GM23338 (cell line): Measurements from ENCODE around the gene KCNMB4. TPM values are rescaled to one million over a fixed set of nuclear protein-coding genes. Genes with fewer than 3 reads are reported as not detected.

ENCODE experiments used
- CREB1 ChIP-seq: fragments of 250-450 bp; sonication (Bioruptor Pico); IDR thresholded peaks from 2 replicates; pipeline ENCODE4 v1.5.0; 2020; ENCODE audit warnings: low read depth, mild to moderate bottlenecking, moderate library complexity
- JUNB ChIP-seq: IDR thresholded peaks from one replicate; pipeline ENCODE4 v1.6.1; 2016; ENCODE audit warnings: antibody characterized with exemption; ENCODE audit not compliant: unreplicated experiment
- REST ChIP-seq: IDR thresholded peaks from one replicate; pipeline ENCODE4 v1.6.1; 2018; ENCODE audit warnings: antibody characterized with exemption; ENCODE audit not compliant: unreplicated experiment
- ZNF114 ChIP-seq: fragments of 250-450 bp; sonication (Bioruptor Pico); IDR thresholded peaks from 2 replicates; pipeline ENCODE4 v1.5.0; 2020; ENCODE audit warnings: mild to moderate bottlenecking, moderate library complexity
- ZNF462 ChIP-seq: fragments of 250-450 bp; sonication (Bioruptor Pico); IDR thresholded peaks from 2 replicates; pipeline ENCODE4 v1.5.0; 2020; ENCODE audit warnings: mild to moderate bottlenecking, moderate library complexity
- polyA plus RNA-seq: library from polyadenylated mRNA; unstranded; fragments of >200 nt; fragmentation: Nextera tagmentation; extraction: Ambion mirVana; gene quantifications from 2 replicates; pipeline ENCODE4 v1.2.1, GENCODE V29; 2016
- total RNA-seq: library from RNA; depleted of rRNA; stranded (reverse); fragments of >200 nt; shearing (Covaris generic); gene quantifications from 2 replicates; pipeline ENCODE4 v1.2.3, GENCODE V29; 2014

Gene KCNMB4
- total and polyA plus RNA-seq, 2 experiments from 2014 or later, result 9.4 to 14.7 TPM

GRCh38 chr12:70449074-70449752, 83.1 kb downstream of the KCNMB4 start (continued):
- TF ChIP-seq ZNF462 (no peak), REST (no peak), CREB1 (no peak), ZNF114 (CRISPR knock-in tag) (no peak), JUNB (no peak)
